ENCODE results near the gene SHISAL1.

Gene SHISAL1

DNA sequence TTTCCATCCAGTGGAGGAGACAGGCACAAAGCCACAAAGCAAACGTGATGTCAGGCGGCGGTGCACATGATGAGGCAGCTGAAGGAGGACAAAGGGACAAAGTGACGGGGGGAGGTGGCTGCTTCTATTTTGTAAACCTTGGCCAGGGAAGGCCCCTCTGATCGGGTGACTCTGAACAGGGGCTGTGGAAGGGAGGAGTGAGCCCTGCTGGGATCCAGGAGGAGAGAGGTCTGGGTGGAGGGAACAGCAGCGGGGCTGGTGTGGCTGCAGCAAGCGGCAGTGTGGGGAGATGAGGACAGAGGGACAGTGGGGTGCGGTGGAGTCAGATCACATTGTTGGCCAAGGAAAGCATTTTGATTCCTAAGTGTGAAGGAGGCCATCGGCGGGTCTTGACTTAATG, 36.7 kb downstream of the SHISAL1 start:
- no peak for DNase-seq

DNA sequence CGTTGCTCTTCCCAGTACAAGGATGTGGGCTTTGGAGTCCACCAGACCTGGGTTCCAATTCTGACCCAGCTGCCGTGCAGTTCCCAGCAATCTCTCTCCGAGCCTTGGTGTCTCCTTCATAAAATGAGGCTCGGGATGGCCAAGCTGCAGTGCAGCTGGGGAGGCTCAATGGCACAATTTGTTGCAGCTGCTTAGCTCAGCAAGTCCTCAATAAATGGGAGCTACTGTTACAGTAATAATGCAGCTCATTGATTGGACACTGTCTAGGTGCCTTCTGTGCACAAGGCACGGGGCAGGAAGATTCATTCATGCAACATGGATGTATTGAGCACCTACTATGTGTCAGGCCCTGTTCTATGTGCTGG, 37.1 kb downstream of the SHISAL1 start:
- no peak for DNase-seq

DNA sequence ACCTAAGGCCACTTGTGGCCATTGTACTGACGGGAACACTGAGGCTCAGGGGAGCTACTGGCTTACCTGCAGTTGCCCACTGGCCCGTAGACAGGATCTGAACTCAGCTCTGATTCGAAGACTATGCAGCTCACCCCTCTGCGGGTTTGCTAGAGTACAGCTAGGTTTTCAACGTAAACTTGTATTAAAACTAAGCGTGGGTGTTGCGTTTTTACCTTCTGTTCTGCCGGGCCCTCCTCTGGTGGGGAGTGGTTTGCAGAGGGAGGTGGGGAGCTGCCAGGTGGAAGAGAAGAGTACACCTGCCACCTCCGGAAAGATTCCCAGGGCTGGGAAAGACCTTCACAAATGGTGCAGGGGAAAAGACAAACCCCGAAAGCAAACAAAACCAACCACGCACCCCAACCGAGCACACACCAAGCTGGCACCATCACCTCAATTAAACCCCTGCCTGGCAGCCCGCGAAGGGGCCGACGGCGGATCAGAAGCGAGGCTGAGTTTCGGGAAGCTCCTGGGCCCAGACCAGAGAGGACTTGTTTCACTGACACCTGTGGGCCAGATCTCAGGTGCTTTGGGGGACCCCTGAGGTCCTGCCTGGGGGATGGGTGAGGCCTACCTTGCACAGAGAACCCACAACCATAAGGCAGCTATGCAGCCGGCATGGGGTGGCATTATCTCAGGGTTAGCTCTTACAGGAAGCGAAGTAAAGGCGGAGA, 37.7 kb downstream of the SHISAL1 start:
- no peak for DNase-seq

DNA sequence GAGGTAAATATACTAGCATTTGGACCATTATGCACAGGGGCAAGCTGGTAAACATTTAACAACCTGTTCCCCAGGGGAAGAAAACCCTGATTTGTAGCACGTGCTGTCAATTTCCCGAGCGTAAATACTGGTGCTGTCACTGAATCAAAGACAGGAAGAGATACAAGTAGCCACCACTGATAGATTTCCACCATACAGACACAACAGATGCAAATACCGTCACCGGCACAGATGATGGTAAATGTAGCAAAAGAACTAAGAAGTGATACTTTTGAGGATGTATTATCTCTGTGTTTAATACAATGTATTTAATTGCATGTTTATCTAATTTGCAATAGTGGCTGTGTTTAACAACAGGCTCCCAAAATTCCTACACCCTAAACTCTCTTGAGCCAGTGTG, 39.6 kb downstream of the SHISAL1 start:
- DNase-seq: no peak

DNA sequence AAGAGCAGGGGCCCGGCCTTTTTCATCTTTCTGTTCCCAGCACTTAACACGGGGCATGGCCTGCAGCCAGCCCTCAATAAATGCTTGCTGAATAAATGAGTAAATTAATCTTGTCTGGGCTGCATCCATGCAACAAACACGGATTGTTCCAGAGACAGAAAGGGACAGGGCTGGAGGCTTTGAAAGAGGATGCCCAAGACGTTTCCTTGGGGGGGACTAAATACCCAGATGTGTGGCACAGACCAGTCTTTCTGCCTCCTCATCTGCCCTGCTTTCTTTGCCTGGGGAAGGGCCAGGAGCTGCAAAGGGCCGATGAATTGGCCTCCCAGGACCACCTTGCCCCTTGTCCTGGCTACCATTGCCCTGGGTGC, 40.4 kb downstream of the SHISAL1 start:
- DNase-seq: no peak

DNA sequence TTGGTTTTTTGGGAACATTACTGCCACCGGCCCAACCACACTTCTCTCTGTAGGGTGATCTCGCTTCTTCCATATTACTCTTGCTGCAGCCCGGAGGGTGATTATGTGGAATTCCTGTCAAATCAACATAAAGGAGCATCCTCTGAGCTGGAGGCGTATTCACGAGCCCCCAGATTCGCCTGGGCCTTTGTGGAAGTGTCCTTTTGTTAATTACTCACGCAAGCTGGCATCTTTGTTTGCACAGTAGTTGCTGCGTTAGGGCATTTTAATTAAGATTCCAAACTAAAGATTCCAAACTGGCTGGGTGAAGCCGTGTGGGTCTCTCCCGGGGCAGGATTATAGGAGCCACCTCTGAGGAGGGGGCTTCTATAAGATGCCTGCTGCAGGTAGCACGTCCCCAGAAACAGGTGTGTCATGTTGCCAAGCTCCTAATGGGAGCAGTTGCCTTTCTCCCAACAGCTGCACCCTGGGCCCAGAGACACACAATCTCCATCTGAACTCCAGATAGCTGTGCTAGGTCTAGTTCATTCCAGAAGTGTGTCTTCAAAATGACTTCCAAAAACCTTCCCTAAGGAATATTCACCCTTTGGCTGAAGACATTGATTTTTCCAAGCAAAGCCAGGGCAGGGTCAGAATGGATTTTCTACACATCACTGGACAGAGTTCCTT, 40.9 kb downstream of the SHISAL1 start:
- no peak for DNase-seq

DNA sequence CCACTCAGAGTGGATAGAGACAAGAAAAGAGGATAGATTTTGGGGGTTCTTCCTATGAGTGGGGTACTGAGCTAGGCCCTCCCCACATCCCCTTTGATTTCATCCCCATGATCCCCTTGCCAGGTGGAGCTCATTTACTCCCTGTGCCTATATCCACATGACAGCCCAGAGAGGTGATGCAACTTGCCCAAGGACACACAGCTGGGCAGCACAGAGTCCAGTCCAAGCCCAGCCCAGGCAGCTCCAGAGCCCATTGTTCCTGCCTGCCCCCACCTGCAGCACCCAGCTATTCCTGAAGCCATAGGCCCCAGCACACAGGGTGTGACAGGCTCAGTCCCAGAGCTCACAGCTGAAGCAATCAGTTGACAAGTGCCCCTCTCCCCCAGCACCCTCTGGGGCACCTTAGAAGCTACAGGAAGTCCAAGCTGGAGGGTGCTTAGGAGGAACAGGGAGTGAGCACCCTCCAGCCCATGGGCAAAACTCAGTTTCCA, 41.7 kb downstream of the SHISAL1 start:
- no peak for DNase-seq

DNA sequence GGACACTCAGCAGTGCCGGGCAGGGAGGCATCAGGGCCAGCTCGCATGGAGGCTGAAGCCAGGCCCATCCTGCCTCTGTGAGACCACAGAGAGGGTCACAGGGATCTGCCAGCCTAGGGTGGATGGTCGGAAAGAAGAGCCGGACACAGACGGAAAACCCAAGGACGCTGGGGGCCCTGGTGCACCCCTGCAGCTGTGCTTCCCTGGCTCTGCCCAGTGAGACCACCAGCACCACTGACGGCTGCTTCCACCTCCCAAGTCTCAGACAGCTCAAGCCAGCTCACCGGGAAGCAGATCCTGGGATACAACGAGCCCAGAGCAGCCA, 42.2 kb downstream of the SHISAL1 start:
- DNase-seq: no peak

DNA sequence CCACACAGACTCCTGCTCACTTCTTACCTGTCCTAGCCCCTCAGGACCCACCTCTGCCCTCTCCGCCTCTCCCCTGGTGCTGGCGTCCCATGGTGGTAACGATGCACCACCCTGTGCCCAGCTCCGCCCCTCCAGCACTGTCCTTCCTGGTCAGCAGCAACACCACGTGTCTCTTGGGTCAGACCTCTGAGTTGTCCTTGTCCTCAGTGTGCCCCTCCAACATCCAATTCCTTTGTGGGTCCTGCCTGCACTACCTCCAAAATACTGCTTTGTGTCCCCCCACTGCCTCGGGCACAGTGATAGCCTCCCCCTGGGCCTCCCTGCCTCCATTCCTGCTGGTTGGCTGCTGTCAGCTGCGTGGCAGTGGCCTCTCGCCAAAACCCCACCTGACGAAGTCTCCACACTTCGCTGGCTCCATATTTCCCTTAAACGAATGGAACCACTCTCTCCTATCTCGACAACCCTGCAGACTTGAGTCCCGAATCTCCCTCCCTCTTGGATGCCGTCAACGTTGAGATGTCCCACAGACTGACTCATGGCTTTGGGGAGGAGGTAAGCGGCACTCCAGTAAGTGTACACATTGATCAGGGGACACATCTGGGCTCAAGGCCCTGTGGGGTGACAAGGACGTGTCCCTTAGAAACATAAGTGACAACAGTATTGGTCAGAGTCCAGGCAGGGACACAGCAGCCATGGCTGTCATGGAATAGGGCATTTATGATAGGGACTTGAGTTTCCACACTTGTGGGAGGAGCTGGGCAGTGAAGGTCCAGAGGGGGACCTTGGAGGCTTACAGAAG, 42.8 kb downstream of the SHISAL1 start:
- no peak for DNase-seq

DNA sequence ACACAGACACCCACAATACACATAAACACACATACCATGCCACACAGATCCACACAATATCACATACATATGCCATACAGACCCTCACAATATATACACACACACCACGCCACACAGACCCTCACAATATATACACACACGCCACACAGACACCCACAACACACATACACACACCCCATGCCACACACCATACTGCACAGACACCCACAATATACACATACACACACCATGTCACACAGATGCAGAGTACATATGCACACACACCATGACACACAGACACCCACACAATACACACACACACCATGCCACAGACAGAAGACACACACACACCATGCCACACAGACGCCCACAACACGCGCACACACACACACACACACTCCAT, 43.6 kb downstream of the SHISAL1 start:
- no peak for DNase-seq

DNA sequence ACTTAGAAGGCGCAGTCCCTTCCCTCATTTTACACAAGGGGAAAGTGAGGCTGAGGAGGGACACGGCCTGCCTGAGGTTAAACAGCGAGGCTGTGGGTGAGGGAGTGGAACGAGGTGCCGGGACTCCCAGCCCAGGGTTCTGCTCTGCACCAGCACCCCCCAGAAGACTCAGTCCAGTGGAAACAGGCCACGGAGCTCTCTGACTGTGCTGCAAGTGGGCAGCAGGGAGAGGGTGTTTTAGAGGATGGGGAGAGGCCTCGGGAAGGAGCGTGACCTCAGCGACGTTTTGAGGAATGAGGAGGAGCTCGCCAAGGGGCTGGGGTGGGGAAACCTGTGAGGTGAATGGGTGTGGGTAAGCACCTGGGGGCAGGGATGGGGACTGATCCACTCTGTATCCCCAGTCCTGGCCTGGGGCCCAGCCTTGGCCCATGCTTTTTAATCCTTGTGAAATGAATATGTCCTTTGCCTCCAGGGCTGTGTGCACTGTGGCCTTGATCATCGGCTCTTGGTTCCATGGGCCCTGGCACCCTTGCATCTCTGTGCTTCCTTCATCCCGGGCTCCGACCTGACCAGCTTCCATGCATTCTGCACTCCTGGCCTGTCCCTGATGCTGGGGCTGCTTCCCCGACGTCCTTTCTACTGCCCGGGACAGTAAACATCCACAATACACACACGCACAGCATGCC, 44.2 kb downstream of the SHISAL1 start:
- no peak for DNase-seq

DNA sequence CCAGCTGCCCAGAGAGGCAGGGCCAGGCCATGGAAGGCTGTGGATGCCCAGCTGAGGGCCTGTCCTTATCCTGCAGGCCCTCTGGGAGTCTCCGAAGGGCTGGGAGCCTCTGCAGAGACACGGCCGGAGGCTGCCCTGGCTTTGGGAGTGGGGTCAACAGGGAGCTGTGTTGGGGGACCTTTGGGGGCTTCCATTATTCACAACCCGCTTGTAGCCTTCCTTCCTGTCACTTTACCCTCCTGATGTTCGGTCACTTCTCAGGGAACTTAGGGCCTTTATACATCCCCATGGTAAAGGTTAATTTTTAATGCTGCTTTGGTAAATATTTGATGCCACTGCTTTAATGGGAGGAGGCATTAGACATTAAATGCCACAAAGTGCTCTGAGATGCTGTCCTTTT, 44.9 kb downstream of the SHISAL1 start:
- no peak for DNase-seq

DNA sequence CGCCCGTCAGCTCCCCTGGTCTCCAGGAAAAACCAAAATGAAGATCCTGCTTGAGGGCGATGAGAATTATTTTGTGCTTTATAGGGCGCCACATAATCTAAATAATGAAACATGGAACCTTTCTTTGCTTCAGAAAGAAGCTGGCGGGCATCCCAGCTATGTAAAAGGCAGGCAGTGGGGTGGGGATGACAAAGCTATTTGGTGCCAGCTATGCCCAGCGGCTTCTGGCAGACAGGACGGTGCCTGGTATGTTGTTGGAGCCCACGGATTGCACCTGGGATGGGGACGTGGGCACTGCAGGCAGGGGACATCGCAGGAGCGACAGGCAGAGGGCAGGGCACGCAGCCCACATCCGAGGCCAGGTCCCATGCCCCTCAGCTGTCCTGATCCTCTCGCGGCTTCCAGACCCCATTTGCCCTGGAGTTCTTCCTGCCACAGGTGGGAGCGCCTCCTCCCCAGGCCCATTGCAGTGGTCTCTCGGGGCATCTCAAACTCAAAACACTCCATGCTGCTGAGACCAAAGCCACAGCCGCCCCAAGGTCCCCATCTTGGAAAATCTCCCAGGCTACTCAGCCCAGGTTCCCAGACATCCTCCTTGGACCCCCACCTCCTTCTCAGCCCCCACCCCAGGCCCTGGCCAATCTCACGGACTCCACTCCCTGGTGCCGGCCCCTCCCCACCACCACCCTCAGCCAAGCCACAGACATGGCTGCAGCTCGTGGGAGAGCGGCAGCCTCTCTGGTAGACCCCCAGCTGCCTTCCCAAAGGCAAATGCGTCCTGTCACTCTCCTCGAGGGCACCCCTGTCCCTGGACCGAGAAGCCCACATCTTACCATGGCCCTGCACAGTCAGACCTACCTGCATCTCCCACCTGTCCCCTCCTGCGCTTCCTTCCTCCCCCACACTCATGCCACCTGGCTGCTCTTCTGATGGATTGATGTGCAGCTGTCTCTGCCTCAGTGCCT, 45.7 kb downstream of the SHISAL1 start:
- DNase-seq: no peak

DNA sequence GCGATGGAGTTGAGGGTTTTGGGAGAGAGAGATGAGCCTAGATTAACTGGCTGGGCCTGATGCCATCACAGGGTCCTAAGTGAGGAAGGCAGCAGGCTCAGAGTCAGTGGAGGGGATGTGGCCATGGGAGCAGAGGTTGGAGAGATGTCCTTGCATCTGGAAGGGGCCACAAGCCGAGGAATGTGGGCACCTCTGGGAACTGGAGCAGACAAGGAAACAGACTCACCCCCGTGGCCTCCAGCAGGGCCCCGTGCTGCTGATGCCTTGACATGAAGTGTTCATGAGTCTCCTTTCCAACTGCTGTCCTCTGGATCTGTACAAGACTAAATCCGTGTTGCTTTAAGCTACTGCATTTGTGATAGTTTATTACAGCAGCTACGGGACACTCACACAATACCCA, 49.2 kb downstream of the SHISAL1 start:
- no peak for DNase-seq

DNA sequence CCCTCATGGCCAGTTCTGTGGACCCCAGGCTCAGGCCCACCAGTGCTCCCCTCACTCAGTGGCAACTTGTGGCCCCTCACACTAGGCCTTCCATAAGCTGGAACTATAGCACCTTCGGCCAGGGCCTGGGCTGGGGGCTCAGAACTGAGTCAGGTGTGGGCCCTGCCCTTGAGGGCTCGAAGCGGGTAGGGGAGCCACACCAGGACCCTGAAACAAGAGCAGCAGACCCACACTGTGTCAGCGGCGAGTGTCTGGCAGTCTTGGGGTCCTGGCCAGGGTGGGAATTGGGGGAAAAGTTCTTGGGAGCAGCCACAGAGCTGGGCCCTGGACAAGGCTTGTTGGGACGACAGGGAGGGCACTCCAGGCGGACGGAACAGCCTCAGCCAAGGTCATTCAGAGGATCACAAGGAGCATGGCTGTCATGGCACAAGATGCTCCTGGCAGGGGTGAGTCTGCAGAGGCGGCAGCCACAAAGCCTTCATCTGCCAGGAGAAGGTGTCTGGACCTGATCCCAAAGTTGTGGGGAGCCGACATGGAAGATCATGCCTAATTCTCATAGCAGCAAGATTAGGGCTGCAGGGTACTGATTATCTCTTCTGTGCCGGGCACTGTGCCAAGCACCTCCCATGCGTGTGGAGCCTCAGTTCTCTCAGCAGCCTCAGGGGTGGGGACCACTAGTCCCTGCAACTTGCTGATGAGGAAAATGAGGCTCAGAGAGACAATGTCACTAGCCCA, 50.7 kb downstream of the SHISAL1 start:
- DNase-seq: no peak

DNA sequence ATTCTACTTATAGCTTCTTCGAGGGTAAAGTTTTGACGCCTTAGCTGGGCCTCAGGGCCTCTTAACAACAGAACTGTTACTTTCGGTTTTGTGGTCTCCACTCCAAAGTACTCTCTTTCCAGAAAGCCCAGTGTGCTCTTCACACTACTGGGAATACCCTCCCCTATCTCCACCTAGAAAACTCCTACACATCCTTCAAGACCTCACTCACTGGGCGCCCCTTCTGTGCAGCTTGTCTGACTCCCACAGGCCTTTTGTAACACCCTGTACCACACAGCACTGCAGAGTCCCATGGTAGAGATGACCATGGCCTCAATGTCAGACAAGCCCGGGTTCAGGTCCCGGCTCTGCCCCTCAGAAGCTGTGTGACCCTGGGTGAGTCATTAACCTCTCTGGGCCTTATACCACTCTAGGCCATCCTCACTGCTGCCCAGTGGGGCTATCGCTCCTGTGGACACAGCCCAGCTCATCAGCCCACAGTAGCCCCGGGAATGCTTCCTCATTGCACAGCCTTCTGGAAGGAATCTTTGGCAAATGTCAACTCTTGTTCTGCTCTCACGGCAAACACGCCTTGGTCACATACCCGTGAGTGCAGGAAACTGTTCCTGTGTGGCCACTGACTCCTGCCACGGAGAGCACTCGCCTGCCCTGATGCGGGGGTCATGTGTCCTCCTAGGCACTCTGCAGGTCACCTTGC, 51.4 kb downstream of the SHISAL1 start:
- no peak for DNase-seq

DNA sequence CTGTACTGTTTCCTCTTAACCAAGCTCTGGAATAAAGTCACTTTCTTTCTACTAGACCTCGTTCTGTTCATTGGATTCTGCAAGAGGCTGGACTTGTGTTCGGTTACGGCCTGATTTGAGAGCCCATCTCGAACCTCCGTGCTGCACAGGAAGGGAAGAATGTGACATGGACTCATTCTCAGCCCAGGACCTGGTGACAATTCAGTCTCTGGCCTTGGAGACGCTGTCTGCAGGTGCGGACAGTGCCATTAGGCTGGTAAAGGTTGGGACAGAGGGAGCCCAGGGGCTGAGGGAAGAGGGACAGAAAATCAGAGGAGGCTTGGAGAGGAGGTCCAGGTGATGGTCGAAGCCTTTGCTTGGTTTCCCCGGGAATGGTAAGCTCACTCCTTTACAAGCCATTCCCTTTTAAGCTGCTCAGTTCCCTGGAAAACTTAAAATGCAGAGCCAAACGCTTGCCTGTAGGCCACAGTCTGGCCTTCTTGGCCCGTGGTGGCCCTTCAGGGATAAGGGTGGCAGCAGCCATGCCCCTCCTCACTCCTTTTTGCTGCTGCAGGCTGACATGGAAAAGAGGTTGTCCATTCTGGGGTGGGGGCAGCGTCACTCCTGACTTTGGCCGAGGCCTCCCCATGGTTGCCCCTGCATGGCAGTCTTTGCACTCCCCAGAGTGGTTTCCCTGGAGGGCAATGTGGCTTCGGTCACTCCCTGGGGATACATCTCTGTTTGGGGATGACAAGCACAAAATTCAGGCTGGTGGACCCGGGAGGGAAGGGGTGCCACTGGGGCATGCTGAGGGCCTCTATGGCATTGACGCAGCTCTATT, 52.3 kb downstream of the SHISAL1 start:
- no peak for DNase-seq

DNA sequence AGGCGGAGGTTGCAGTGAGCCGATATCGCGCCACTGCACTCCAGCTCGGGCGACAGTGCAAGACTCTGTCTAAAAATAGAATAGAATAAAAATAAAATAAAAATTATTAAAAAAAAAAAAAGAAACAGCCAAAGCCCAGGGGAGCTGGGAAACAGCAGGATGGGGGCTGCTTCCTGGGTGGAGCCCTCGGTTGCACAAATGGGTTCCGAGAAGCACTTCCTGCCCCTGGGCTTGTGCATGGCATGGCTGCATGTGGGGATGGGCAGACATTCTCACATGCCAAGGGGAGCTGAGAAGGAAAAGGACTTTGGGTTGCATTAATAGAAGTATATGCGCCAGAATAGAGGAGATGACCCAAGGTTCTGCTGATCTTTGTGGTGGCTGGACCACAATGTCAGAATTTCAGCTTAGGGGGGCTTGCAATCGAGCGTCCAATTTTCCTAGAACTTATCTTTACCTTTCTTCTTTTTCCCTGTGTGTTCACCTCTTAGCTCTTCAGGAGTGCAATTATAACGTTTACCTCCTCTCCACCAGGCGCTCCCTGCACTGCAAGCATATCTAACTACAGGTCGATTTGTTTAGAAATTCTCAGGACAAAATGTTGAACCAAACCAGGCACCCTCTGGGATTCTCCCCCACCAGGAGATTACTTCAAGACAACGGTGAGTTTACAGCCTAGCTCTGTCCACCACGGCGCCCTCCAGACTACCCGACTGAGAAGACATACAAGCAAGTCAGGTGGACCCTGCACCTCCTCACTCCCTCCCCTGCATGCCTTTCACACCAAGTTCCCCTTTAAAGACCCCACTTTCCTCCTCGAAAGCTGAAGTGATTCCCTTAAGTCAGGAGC, 53.2 kb downstream of the SHISAL1 start:
- no peak for DNase-seq
